ENCODE results near the gene ARPC5L.

The ARPC5L gene

DNA sequence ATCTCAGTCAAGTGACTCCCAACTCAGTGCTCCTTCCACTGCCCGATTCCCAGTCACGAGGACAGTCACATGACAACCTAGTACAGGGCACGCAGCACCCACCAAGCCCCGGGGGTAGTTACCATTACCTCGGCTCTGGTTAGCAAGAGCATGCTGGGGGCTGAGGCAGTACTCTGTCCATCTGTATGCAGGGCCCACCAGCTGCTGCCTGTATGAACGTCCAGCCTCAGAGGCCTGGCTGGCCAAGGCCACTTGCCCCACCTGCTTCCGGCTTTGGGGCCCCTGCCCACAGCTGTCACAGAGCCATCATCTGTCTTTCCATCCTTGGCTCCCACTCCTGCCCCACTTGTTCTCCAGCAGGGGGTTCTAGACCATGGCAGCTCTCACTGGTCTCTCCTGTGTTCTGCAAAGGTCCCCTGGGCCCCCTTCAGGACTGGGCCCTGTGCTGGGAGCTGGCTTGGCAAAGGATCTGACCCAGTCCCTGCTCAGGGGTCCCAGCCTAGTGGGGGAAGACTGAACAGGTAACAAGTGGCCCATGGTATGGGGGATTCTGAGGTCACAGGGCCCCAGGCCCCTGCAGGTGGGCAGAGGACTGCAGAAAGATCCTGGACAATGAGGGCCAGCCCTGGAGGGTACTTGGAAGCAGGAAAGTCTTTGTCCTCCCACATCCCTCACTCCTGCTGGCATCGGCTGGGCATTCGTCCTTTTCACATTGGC is 3.4 kb upstream of the ARPC5L start:
- DNase-seq (ENCODE audit: low read depth in 1 of 2, low spot score in 1 of 2), result no peak
- H3K27me3 ChIP-seq (ENCODE audit: insufficient read depth, poor library complexity, severe bottlenecking), result no peaks in the 10 kb centered on the region
- peak; percentile 18; the same call in 1 of the 2 replicates for TF ChIP-seq POLR2AphosphoS5 (IDR thresholded peaks at IDR 0.05; ENCODE audit: low read depth)
- TF ChIP-seq REST (IDR thresholded peaks at IDR 0.05; ENCODE audit: insufficient replicate concordance, low read depth), result no peak
- no peak overlapping the region for H3K4me3 ChIP-seq (replicated peaks; ENCODE audit: insufficient read depth, low read length)
- H3K27ac ChIP-seq (replicated peaks), result peak overlapping the region; percentile 2; the same call in 1 of the 2 replicates

DNA sequence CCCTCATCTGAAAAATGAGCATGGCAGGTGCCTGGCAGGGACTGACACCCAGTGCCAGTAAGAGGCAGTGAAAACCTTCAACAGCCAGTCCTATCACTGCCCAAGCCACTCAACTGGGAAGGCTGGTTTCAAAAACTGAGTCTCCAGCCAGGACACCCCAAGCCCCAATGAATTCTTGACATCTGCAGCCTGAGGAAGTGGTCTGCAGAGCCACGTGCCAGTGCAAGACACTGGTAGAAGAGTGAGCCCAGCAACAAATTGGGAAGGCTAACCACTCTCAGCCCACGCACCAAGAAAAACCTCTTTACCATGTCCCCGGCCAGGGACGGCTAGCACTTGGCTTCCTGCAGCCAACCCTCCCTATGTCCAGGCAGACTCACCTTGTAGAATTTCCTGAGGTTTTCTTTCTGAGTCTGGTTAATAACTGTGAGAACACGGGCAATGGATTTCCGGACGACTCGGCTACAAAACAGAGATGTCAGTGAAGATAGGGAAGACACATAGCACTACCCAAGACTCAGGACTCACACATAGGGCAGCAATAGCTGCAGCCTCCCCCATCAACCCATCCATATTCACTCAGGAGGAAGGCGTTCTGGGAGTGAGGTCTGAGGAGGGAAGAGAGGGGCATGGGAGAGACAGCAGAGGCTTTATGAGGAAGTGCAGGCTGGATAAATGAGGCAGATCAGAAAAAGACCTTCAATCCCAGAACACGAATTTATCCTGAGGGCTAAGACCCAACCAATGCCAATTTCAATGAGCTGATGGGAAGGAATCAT is 1.9 kb upstream of the ARPC5L start:
- peak overlapping the region; percentile 71 for H3K4me3 ChIP-seq (replicated peaks; ENCODE audit: insufficient read depth, low read length)
- peak in 1 of 2 experiments; percentile 37 for DNase-seq (ENCODE audit: low read depth in 1 of 2, low spot score in 1 of 2)
- H3K27ac ChIP-seq (replicated peaks), result peak overlapping the region; percentile 98
- TF ChIP-seq POLR2AphosphoS5 (IDR thresholded peaks at IDR 0.05; ENCODE audit: low read depth) (peak; percentile 40; the same call in 1 of the 2 replicates), SPI1 (IDR thresholded peaks at IDR 0.05; ENCODE audit: borderline replicate concordance, low read depth) (peak; percentile 77; the same call in 1 of the 2 replicates), GABPA (IDR thresholded peaks at IDR 0.05; ENCODE audit: low read depth) (no peak), REST (IDR thresholded peaks at IDR 0.05; ENCODE audit: insufficient replicate concordance, low read depth) (no peak)
- TF ChIP-seq, protein P1, sequence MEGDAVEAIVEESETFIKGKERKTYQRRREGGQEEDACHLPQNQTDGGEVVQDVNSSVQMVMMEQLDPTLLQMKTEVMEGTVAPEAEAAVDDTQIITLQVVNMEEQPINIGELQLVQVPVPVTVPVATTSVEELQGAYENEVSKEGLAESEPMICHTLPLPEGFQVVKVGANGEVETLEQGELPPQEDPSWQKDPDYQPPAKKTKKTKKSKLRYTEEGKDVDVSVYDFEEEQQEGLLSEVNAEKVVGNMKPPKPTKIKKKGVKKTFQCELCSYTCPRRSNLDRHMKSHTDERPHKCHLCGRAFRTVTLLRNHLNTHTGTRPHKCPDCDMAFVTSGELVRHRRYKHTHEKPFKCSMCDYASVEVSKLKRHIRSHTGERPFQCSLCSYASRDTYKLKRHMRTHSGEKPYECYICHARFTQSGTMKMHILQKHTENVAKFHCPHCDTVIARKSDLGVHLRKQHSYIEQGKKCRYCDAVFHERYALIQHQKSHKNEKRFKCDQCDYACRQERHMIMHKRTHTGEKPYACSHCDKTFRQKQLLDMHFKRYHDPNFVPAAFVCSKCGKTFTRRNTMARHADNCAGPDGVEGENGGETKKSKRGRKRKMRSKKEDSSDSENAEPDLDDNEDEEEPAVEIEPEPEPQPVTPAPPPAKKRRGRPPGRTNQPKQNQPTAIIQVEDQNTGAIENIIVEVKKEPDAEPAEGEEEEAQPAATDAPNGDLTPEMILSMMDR (IDR thresholded peaks at IDR 0.05; ENCODE audit: insufficient read depth, low read length), result no peak
- H3K27me3 ChIP-seq (ENCODE audit: insufficient read depth, poor library complexity, severe bottlenecking), result no peaks in the 10 kb centered on the region

- no peak for TF ChIP-seq REST (IDR thresholded peaks at IDR 0.05; ENCODE audit: insufficient replicate concordance, low read depth)
- no peak for TF ChIP-seq SPI1 (IDR thresholded peaks at IDR 0.05; ENCODE audit: borderline replicate concordance, low read depth)
- no peak for TF ChIP-seq POLR2AphosphoS5 (IDR thresholded peaks at IDR 0.05; ENCODE audit: low read depth)
- TF ChIP-seq, protein P1 (IDR thresholded peaks at IDR 0.05; ENCODE audit: insufficient read depth, low read length), result no peak
- peak overlapping the region; percentile 71 for H3K4me3 ChIP-seq (replicated peaks; ENCODE audit: insufficient read depth, low read length)
- DNase-seq (ENCODE audit: low read depth in 1 of 2, low spot score in 1 of 2), result no peak
- peak overlapping the region; percentile 98 for H3K27ac ChIP-seq (replicated peaks)
- H3K27me3 ChIP-seq (ENCODE audit: insufficient read depth, poor library complexity, severe bottlenecking), result no peaks in the 10 kb centered on the region
Measured at GRCh38 chr9:124860582-124861341, 1.2 kb upstream of the ARPC5L start.
